GM08714 (cell line): Measurements from ENCODE around the gene SAP30BP.

ENCODE experiments used
- H3K4me3 ChIP-seq: fragments of 200-500 bp; sonication (Bioruptor generic); 2 replicates; pipeline ENCODE4 v1.5.1; 2014; ENCODE audit warnings: mild to moderate bottlenecking, low read length, inconsistent platforms
- ZNF274 ChIP-seq: IDR thresholded peaks from 2 replicates; pipeline ENCODE4 v1.6.1; 2012; ENCODE audit warnings: mild to moderate bottlenecking, low read depth, low read length

Gene SAP30BP

GRCh38 chr17:75666959-75667790 is at the start of gene SAP30BP, which contains the start of gene RECQL5:
TSS of gene SAP30BP (plus strand) at chr17:75667338. CDS start at chr17:75667373, 35 bp downstream.
TSS of gene RECQL5 (minus strand) at chr17:75667154. CDS start at chr17:75666557, 597 bp downstream.
- TF ChIP-seq ZNF274 = no peak
- H3K4me3 ChIP-seq = peak within 1 kb of the TSS; percentile 97

DNA sequence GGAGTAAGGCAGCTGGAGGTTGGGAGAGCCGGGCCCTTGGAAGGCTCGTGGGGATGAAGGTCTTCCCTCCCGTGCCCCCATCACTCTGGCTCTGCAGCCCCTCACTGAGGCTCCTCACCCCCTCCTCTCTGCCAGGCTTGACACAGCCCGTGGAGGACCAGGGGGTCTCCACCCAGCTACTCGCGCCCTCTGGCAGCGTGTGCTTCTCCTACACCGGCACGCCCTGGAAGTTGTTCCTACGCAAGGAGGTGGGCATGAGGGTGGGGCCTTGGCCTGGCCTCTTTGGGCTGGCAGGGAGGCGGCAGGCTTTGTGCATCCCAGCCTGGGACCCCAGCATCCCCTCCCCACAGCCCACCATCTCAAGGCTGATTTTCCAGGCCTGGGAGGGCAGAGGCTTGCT is 49.5 kb upstream of the SAP30BP start:
- H3K4me3 ChIP-seq = no peak overlapping the region
- no peak for TF ChIP-seq ZNF274

GRCh38 chr17:75619506-75620431 is 47.4 kb upstream of the SAP30BP start:
- TF ChIP-seq ZNF274 = no peak
- no peak overlapping the region for H3K4me3 ChIP-seq

DNA sequence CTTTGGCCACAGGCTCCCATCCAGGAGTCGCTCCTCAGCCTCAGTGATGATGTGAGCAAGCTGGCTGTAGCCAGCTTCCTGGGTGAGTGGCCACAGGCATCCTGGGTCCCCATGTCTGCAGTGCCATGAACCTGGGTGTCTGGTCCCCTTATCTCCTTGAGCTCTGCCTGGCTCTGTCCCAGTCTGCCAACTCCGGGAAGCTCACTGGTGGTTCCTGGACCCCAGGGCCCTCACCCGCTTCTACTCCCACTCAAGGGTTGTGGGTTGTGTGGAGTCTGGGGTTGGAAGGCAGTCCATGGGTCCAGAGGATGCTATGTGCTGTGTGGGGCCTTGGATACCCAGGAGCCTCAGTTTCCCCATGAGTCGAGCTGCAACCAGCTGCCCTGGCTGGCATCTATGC is 45.6 kb upstream of the SAP30BP start:
- H3K4me3 ChIP-seq = no peak overlapping the region
- TF ChIP-seq ZNF274 = no peak

- H3K4me3 ChIP-seq = no peak overlapping the region
- TF ChIP-seq ZNF274 = no peak
Measured at GRCh38 chr17:75622076-75622475, 45.1 kb upstream of the SAP30BP start.

- no peak overlapping the region for H3K4me3 ChIP-seq
- no peak for TF ChIP-seq ZNF274
Measured at GRCh38 chr17:75622771-75623273, 44.3 kb upstream of the SAP30BP start.

DNA sequence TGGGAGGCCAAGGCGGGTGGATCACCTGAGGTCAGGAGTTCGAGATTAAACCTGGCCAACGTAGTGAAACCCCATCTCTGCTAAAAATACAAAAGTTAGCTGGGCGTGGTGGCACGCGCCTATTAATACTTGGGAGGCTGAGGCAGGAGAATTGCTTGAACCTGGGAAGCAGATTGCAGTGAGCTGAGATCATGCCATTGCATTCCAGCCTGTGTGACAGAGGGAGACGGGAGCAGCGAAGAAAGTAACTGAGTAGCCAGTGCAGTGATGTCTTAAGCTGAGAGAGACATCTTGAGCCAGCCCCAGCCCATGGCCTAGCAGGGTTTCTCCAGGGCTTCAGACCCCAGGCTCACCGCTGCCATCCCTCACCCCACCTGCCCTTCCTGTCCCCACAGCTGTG is 43.8 kb upstream of the SAP30BP start:
- TF ChIP-seq ZNF274 = no peak
- H3K4me3 ChIP-seq = no peak overlapping the region

DNA sequence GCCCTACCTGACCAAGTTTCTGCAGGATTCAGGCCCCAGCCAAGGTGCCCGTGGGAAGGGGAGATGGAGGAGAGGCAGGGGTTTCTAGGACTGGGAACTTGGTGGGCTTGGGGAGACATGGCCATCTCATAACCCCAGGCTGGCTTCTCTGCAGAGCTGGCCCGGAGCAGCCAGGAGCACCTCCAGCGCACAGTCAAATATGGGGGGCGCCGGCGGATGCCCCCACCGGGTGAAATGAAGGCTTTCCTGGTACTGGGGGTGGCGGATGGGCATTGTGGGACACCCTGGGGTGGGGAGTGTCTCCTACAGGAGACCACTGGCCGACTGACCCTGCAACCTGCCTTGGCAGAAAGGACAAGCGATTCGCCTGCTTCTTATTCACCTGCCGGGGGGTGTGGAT is 43.1 kb upstream of the SAP30BP start:
- no peak overlapping the region for H3K4me3 ChIP-seq
- TF ChIP-seq ZNF274 = no peak

DNA sequence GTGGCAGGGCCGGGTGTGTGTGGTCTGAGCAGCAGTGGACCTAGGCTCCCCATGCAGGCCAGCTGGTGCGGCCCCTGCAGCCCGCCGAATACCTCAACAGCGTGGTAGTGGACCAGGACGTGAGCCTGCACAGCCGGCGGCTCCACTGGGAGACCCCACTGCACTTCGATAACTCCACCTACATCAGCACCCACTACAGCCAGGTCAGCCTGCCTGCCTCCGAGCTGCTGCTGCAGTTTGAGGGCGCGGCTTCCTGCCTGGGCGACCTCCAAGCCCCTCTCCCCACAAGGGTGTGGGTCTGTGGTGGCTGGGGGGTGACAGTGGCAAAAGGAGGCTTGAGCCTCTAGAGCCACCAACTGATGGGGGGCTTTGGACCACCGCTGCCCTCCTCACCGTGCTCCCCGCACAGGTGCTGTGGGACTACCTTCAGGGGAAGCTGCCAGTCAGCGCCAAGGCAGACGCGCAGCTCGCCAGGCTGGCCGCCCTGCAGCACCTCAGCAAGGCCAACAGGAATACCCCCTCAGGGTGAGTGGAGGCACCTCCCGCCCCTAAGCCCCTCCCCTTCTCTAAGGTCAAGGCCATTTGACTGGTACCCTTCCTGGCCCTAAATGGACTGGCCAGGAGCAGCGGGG is 42.3 kb upstream of the SAP30BP start:
- H3K4me3 ChIP-seq = no peak overlapping the region
- TF ChIP-seq ZNF274 = no peak

GRCh38 chr17:75625813-75626486 is 41.2 kb upstream of the SAP30BP start:
- H3K4me3 ChIP-seq = no peak overlapping the region
- TF ChIP-seq ZNF274 = no peak

DNA sequence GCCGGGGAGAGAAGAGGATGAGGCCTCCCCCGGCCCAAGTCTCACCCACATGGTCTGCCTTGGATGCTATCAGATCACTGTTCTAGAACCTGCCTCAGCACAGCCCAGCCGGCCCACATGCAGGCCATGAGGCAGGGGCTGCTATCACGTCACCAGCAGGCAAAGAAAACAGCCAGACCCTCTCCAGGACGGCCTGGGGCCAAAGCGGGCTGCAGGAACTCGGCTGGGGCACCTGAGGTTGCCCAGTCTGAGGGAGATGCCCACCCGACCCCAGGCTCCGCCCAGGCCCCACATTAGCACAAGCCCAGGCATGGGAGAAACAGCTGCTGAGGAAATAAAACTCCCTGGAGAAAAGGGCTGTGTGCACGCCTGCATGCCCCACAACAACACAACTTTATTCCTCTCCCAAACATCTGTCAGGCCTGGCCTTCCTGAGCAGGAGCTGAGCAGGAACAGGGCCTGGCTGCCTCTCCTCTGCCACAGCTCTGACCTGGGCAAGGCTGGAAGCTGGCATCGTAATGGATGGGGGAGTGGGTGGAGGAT is 40.6 kb upstream of the SAP30BP start:
- TF ChIP-seq ZNF274 = no peak
- H3K4me3 ChIP-seq = no peak overlapping the region

- no peak overlapping the region for H3K4me3 ChIP-seq
- TF ChIP-seq ZNF274 = no peak
Measured at GRCh38 chr17:75627094-75627493, 40.0 kb upstream of the SAP30BP start.

DNA sequence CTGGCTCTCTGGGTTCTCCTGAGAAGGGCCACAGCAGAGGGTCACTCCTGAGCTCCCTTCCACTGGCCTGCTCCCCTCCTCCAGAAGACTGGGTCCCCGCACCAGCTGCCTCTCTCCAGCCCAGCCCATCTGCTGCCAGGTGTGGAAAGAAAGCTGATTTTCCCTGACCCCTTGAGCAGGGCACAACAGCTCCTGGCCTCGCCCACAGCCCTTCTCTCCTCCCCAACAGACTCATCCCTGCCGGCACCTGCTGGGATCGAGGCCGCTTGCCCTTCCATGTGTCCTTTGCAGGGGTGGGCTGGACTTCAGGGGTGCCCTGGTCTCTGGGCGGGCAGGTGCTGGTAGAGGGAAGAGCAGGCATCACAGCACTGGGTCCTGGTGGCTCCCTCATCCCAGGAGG is 38.7 kb upstream of the SAP30BP start:
- TF ChIP-seq ZNF274 = no peak
- H3K4me3 ChIP-seq = no peak overlapping the region
